ENCODE data around the gene NFU1.

DNA sequence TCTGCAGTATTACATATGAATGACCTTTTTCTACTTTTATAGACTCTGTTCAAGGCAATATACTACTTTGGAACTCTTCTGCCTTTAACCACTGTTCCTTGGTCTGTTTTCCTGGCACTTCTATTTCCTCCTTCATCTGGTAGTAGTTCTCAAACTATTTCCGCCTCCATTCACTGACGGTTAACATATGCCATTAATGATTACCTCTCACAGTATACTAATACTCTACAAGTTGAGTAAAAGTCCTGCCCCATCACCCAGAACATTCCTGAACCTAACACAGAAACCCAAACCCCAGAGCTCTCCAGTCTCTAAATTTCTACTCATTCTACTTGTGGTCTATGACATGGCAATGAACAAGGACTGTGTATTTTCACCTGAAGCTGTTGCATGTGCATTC is 54.7 kb downstream of the NFU1 start:
- TF ChIP-seq, protein P1, sequence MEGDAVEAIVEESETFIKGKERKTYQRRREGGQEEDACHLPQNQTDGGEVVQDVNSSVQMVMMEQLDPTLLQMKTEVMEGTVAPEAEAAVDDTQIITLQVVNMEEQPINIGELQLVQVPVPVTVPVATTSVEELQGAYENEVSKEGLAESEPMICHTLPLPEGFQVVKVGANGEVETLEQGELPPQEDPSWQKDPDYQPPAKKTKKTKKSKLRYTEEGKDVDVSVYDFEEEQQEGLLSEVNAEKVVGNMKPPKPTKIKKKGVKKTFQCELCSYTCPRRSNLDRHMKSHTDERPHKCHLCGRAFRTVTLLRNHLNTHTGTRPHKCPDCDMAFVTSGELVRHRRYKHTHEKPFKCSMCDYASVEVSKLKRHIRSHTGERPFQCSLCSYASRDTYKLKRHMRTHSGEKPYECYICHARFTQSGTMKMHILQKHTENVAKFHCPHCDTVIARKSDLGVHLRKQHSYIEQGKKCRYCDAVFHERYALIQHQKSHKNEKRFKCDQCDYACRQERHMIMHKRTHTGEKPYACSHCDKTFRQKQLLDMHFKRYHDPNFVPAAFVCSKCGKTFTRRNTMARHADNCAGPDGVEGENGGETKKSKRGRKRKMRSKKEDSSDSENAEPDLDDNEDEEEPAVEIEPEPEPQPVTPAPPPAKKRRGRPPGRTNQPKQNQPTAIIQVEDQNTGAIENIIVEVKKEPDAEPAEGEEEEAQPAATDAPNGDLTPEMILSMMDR (conservative IDR thresholded peaks at IDR 0.05; ENCODE audit: low read depth in 2 of 2): no peak
- TF ChIP-seq REST (IDR thresholded peaks at IDR 0.05; ENCODE audit: unreplicated experiment) (no peak), EZH2phosphoT487 (IDR thresholded peaks at IDR 0.05; ENCODE audit: unreplicated experiment) (no peak), EZH2 (IDR thresholded peaks at IDR 0.05; ENCODE audit: low read depth, unreplicated experiment) (no peak), POLR2AphosphoS5 (IDR thresholded peaks at IDR 0.05; ENCODE audit: low read depth) (no peak), NANOG (IDR thresholded peaks at IDR 0.05; ENCODE audit: borderline replicate concordance) (no peak), CREB1 (CRISPR knock-in tag; IDR thresholded peaks at IDR 0.05; ENCODE audit: low read depth) (no peak), ZNF114 (CRISPR knock-in tag; IDR thresholded peaks at IDR 0.05) (no peak), ETS1 (IDR thresholded peaks at IDR 0.05) (no peak)

Measured in GM23338 (cell line).